Posterior vena cava (tissue), 2 donors: Measurements from ENCODE around the gene ST7. TPM values are rescaled to one million over a fixed set of nuclear protein-coding genes. Genes with fewer than 3 reads are reported as not detected.

ENCODE experiments used
- DNase-seq: peaks from one replicate; pipeline ENCODE4 v3.0.0-alpha.2; 2020; ENCODE audit warnings: low spot score
- intact Hi-C, 2 donors: fragments of 100-400 bp; cut with DNase I; formaldehyde crosslinking; loops; one replicate each; pipeline versions ENCODE4 v1.14.1 to v1.14.2; 2022 to 2023
- total RNA-seq, 2 donors: library from RNA; stranded (reverse); fragmentation: NEBNext Ultra II Directional; extraction: Animal tissue kit (Norgen Biotek cat#: 25700); gene quantifications; one replicate each; pipeline ENCODE4 v1.2.1, GENCODE V29; 2021
- donor health status: DM: yes; HTN: yes; CAD: no.
- donor health status: DM: yes; HTN: yes; CAD: no.

ST7 gene
- total RNA-seq, 2 donors from 2014 or later = 14.9 to 16.2 TPM

DNA sequence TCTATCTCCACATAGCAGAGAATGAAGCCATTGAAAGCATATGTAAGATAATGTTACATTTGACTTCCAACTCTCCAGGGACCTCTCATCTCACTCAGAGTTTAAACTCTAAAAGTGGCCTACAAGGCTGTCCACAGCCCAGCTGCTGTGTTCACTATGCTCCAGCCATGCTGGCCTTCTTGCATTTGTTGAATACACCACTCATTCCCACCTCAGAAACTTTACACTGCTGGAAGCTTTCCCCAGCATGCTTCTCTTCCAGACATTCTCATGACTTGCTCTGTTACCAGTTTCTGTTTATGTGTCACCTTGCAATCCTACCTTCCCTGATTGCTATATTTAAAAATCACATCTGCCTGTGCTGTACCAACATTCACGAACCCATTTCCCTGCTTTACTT is 202.4 kb downstream of the ST7 start:
- intact Hi-C loops = no loop called here
- no peak for DNase-seq

DNA sequence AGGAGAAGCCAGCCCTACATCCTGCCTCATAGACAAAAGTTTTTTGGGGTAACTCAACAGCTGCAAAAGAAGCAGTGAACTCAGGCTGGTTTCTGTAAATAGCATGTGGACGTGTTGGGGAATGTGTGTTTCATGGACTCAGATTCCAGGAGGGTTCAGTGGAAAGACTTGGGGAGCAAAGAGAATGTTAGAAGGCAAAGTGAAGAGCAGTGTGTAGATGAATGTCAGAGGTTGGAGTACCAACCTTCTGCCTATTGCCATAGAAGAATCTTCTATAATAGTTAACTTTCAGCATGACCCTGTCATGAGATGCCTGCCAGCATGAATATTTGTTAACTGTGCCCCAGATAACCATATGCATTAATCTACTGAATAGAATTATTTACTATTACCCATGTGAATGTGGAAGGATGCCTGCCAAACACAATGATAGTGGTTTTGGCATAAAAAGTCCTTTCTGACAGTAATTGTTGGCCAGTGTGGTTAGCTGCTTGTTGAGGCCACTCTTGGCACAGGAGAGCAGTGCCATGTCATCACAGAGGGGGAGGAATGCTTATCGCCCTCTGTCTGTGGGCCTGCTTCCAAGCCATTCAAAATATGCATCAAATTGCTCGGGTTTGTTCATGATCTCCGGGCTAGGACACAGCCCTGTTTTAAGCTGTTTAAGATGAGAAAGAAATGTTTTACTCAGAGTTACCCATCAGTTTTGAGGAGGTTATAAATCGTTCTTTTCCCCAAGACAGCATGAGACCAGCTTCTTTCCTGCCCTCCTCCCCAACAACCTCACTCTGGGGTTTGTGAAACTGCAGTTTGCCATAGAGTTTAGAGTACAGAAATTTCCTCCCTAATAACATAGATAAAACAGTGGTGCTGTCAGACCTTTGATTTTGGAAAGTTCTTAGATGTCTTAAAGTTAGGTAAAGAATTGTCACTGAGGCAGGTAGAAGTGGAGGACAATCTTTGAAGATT is 204.2 kb downstream of the ST7 start:
- intact Hi-C loops = no loop called here
- peak; percentile 90 for DNase-seq

DNA sequence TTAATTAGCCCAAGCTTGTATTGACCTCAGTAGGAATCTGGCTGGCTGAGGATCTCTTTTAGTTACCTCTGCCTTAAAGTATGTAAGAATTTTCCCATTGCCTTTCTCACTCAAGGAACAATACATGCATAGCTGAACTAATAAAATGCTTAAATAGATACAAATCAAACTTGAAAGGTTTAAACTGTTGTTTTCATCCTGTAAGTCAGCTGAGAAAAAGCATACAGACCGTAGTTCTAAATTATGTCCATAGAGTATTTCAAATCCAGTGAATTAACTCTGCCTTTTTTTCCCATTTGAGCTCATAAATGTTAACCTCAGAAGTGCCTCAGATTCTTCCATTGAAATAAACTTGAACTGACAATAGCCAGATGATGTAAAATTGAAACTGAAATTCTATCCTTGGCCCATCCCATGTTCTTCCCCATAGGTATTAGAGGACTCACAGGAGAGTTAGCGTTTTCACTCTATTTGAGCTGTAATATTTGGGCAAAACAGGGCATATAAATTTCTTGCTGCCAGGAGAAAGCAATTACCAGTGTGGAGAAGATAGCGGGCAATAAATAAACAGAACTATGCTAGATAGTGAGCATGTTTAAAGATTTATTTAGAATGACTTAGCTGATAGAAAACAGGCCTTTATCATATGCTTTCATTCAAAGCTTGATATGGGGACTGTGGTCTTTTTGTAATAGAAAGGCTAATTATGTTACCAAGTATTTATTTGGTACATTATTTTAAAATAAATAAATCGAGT is 205.8 kb downstream of the ST7 start:
- DNase-seq = no peak
- intact Hi-C loops = no loop called here

DNA sequence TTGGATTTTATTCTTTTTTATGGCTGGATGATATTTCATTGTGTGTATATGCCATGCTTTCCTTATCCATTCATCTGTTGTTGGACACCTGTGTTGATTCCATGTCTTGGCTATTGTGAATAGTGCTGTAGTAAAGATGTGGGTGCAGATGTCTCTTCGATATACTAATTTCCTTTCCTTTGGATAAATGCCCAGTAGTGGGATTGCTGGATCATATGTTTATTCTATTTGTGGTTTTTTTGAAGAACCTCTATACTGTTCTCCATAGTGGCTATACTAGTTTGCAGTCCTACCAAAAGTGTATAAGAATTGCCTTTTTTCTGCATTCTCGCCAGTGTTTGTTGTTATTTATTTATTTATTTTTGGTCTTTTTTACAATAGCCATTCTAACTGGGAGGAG is 209.8 kb downstream of the ST7 start:
- intact Hi-C loops = no loop called here
- DNase-seq = no peak

DNA sequence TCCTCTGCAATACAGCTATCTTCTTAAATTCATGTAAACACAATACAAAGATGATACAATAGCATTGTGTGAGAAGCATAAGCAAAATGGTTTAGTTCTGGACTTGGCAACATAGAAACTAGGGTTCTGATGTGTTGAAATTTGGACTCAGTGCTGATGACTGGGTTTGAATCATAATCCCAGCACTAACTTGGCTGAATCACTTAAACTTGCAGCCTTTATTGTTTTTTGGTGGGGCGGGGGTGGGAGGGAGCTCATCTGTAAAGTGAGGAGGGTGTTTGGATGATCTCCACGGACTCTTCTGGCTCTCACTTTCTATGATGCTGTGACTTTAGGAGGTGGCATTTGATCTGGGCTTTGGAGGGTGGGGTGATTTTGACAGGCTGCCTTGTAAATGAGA is 211.3 kb downstream of the ST7 start:
- no peak for DNase-seq
- intact Hi-C loops = no loop called here

DNA sequence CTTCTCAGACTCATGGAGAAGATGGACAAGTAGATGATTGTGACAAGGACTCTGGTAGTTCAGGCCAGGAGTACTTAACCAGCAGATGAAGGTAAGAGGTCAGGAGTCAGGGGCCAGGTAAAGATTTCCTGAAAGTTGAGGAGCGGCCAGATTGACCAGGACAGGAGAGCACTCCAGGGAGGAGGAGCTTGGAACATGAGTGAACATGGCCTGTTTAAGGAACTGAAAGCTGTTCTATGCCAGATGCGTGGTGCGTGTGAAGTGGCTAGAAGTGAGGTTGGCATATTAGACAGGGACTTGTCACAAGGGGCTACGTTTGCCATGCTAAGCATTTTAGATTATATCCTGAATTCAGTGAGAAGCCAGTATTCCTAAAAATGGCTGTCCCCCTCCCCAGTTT is 212.4 kb downstream of the ST7 start:
- no peak for DNase-seq

DNA sequence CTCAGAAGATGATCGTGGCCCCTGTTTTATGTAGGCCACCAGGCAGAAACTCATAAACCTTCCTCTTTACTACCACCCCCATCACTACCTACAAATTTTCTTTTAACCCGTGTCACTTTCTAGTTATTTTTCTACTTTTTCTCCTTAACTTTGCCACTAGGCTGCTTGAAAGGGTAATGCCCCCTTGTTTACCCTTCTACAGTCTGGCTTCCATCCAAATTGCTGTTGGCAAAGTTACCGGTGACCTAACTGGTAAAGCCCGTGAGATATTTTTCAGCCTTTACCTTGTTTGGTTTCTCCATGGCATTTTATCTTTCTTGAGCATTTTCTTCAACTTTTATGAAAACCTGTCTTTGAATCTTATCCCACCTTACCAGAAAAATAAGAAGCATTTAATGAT is 216.6 kb downstream of the ST7 start:
- intact Hi-C loops = no loop called here

More for the DNA sequence above, 212.4 kb downstream of the ST7 start:
- intact Hi-C loops = no loop called here

DNA sequence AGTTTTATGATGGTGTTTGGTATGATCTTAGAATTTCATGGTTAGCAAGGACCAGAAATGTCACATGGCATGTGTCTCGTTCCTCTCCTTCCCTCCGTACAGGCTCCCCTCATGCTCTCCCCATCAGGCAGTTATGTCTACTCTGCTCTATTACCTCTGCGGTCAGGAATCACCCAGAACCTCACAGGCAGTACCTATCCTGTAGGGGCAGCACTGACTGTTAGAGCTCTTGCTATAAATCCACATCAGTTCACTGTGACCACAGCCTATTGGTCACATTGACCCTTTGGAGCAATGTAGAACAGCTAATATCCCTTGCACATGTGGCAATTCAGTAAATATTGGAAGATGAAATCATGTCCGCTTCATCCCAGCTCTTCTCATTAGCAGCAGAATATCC is 217.8 kb downstream of the ST7 start:
- DNase-seq = no peak
- intact Hi-C loops = no loop called here

More for the DNA sequence above, 216.6 kb downstream of the ST7 start:
- no peak for DNase-seq

DNA sequence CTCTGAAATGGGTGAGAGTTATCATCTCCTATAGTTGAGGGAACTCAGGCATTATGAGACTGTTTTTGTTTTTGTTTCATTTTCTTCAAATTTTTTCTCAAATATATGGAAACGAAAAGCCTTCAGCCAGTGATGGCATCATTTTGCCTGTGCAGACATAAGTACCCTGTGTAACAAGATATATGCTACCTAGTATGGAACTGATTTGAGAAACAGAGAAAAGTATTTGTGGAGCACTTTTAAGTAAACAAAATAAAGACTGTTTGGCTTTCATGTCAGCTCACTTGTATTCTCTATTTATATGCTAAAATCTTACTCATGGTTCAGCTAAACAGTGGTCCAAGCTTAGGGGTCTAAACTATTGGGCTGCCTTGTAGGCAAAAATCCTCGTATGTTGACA is 219.0 kb downstream of the ST7 start:
- DNase-seq = no peak
- intact Hi-C loops = no loop called here

DNA sequence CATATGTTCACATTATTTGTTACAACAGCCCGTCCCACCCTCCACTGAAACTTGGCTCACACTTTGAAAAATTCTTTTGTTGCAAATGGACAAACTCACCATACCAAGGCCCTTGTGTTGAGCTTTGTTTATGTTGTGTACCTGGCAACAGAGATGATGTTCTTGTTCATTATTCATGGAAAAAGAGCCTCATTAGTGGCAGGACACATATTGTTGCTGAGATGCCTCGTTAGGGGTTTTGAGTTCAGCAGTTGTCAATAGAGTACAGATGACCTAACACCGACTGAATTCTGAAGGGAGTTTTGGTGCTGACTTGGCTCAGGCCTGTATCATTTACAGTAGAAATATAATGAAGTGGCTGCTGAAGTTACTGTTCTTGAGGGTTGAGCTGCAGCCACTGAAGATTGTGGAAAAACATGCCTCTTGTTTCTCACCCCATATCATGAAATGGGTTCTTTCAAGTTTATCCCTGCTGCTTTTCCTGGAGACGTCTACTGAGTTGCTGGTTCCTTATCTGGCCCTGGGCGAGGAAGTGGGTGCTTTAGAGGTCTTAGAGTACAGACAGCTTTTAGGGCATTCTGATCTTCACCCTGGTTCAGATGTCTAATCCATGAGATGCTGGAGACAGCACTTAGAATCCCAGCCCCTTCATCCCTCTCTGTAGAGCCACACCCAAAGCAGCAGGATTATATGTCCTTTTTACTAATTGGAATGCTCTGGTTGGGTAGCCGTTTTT is 219.9 kb downstream of the ST7 start:
- DNase-seq = no peak
- intact Hi-C loops = no loop called here

DNA sequence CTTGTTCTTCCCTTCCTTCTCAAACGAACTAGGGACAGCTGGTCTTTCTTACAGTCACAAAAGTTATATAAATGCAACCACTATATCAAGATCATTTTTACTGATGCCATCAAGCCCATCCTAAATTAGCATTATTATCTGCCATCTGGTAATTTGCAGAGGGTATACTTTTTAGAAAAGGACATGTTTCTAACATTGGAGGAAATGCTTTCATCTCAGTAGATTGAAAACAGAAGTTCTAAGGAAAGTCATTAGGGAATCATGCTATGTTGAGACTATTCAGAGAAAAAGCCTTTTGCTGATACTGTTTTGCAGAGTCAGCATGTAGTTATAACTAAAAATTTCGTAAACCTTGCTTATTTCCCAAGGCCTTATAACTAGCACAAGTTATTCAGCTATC is 222.9 kb downstream of the ST7 start:
- intact Hi-C loops = no loop called here

DNA sequence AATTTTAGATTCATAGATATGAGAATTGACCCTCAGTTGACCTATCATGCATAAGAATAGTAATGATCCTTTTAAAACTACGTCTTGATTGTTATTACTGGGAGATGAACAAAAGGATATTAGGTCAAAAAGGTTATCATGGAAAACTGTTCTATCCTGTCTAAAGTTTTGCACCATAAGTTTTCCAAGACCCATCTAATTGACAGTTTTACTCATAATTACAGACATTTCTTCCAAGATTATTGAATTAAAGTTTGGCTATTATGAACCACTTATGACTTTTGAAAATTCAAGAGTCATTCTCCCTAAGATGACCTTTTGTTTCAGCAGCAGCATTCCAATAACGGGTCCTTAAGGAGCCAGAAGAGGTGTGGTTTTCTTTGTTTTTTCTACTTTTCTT is 225.3 kb downstream of the ST7 start:
- no peak for DNase-seq
- intact Hi-C loops = no loop called here

More for the DNA sequence above, 222.9 kb downstream of the ST7 start:
- DNase-seq = no peak

DNA sequence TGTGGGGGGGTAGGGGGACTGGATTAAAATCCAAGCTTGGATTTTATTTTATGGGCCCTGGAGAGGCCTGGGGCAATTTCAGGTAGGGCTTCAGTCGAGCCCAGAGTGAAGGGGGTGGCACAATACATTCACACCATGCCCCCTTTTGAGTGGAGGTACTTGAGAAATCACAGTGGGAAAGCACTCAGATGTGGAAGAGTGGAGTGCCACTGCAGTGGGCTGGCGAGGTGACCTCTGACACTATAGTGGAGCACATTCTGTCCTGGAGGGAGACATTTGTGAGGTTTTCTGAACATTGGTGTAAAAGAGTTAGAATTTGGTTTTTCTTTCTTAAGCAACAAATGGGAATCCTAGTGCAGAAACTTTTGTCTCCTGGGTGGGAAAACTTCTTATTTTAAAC is 226.4 kb downstream of the ST7 start:
- intact Hi-C loops = no loop called here
- DNase-seq = no peak

DNA sequence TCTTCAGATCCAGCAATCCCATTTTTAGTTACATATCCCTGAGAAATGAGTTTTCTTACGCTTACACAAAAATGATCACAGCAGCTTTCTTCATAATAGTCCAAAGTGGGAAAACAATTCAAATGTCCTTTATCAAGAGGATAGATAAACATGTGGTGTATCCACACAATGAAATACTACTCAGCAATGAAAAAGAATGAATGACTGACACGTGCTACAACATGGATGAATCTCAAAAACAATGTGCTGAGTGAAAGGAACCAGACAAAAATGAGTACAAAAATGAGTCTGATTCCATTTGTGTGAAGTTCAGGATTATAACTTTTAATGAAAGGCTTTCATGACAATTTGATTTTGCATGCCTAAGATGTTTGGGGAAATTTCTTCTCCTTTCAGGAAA is 230.4 kb downstream of the ST7 start:
- intact Hi-C loops = no loop called here
- DNase-seq = no peak

DNA sequence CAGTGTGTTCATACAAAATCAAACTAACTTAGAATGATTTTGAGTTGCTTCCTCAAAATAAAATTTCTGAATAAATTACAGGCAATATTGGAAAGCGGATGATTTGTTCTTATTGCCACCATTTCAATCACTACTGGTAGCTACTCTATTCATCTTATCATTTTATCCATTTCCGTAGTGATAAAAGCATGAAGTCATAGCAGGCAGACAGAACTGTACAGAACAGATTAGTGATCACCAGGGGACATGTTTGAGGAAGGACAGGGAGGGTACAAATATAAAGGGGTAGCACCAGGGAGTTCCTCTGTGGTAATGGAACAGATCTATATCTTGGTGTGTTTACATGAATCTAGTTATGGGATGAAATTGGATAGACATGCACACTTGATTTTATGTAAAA is 231.1 kb downstream of the ST7 start:
- intact Hi-C loops = no loop called here
- no peak for DNase-seq

DNA sequence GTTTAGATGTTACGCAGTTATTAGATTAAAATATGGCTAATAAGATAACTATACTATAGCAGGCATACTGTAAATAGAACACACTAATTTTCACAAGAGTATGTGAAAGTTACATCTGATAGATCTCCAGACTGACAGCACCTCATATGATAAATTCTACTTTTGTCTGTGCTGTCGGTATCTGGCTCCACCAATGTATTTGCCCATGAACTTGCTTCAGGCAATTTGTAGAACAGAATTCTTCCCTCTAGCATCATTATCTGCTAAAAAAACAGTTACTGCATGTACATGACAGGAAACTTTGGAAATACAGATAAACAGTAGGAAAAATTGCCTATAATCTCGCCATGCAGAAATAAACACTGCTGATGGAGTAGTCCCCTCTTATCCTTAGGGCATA is 231.8 kb downstream of the ST7 start:
- DNase-seq = no peak
- intact Hi-C loops = no loop called here

DNA sequence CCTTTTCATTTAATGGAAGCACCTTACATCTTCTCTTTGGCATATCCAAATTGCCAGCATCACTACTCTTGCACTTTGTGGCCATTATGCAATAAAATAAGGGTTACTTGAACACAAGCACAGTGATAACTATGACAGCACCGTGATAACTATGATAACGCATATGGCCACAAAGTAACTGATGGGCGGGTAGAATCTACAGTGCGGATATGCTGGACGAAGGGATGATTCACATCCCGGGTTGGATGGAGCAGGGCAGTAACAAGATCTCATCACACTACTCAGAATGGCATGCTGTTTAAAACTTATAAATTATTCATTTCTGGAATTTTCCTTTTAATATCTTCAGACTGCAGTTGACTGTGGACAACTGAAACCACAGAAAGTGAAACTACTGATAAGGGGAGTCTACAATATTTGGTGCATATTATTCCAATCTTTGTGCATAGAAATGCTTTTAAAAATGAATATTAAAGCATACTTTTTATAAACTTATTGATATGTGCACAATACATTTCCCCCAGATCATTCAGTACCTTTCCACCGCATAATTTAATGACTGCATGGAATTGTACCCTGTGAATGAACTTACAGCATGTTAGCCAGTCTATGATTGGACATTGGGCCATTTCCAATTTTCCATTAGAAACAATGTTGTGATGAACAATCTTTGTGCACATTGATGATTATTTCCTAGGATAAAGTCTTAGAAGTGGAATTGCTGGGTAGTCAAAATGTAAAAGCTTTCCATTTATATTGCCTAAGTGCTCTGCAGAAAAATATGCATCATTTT is 233.1 kb downstream of the ST7 start:
- intact Hi-C loops = no loop called here
- no peak for DNase-seq

DNA sequence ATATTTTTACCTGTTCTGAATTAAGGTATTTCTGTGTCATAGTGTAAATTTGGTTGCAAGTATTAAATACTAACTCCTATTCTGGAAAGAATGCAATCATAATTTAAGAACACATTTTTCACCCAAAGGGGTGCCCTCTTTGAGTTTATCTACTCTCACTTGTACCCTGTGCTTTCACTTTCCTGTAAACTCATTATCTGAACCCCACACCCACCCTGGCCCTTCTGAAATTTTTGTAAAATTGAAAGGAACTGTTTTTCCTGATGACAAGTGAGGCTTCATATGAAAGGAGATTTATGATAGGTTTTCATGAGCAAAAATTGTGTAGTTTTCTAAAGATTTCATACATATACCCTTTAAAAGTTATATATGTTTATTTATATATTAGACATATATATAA is 235.1 kb downstream of the ST7 start:
- no peak for DNase-seq
- intact Hi-C loops = no loop called here

DNA sequence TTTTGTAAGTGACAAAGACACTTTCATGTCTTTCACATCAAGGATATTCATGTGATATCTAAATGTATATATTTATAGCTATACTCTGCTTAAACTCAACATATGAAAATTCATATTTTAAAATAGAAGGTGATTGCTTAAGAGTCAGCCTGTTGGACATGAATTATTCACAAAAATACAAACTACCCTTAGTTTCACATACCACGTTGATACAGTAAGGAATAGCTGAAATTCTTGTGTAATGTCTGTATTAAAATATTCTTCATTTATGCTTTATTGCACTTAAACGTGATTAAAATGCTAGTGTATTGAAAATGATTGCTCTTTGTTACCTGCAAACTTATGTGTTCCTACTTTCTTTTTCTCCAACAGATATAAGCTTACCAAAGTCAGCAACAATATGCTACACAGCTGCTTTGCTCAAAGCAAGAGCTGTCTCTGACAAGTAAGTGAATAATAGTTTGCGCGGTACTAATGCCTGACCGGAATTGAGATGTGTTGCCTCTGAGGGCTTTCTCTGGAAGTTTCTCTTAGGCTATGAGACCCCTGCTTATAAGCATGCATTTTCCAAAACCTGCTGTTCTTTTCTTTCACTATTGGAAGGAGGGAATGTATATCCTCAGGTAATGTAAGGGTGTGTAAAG is 235.8 kb downstream of the ST7 start:
- intact Hi-C loops = no loop called here

More for the DNA sequence above, 235.8 kb downstream of the ST7 start:
- no peak for DNase-seq
